Neutrophil (primary cell): Measurements from ENCODE around the gene ITGAX.

Source experiments
- H3K27ac ChIP-seq: fragments of 200-600 bp; sonication (generic); 2 replicates; pipeline ENCODE4 v1.5.1; 2016; ENCODE audit warnings: mild to moderate bottlenecking, moderate library complexity
- H3K27me3 ChIP-seq: fragments of 200-600 bp; sonication (generic); 2 replicates; pipeline ENCODE4 v1.6.0; 2016; ENCODE audit warnings: mild to moderate bottlenecking
- H3K36me3 ChIP-seq: fragments of 200-600 bp; sonication (generic); 2 replicates; pipeline ENCODE4 v1.5.1; 2017
- H3K4me1 ChIP-seq, 2 experiments: fragments of 200-600 bp in 1 of 2; sonication (generic) in 1 of 2; 1 replicate in 1 of 2; 2 replicates in 1 of 2; pipeline versions ENCODE4 v1.5.1 to v1.6.1; 2013 to 2016; ENCODE audit warnings: low read depth in 1 of 2, low read length in 1 of 2, mild to moderate bottlenecking in 1 of 2, moderate library complexity in 1 of 2; ENCODE audit not compliant: control insufficient read depth in 1 of 2, insufficient read depth in 1 of 2
- H3K4me3 ChIP-seq, 2 experiments: fragments of 200-600 bp in 1 of 2; sonication (generic) in 1 of 2; 1 replicate in 1 of 2; 2 replicates in 1 of 2; pipeline ENCODE4 v1.5.1; 2013 to 2016; ENCODE audit warnings: low read depth in 1 of 2, low read length in 1 of 2, mild to moderate bottlenecking in 1 of 2, moderate library complexity in 1 of 2
- H3K9me3 ChIP-seq: fragments of 200-600 bp; sonication (generic); 2 replicates; pipeline ENCODE4 v1.5.1; 2016
- CTCF ChIP-seq: fragments of 200-600 bp; sonication (generic); IDR thresholded peaks from 2 replicates; pipeline ENCODE4 v1.5.1; 2016; ENCODE audit warnings: antibody characterized with exemption

The ITGAX gene

GRCh38 chr16:31375231-31375630 is 20.3 kb downstream of the ITGAX start:
- H3K4me3 ChIP-seq = no peak overlapping the region
- H3K36me3 ChIP-seq = peaks cover 100% of the 10 kb centered on the region
- TF ChIP-seq CTCF = no peak
- peaks cover 4% of the 10 kb centered on the region for H3K9me3 ChIP-seq
- no peak overlapping the region for H3K27ac ChIP-seq
- no peaks in the 10 kb centered on the region for H3K27me3 ChIP-seq
- peaks cover 8 to 18% of the 10 kb centered on the region in 2 experiments for H3K4me1 ChIP-seq

GRCh38 chr16:31376705-31377104 is 21.7 kb downstream of the ITGAX start:
- H3K4me1 ChIP-seq = peaks cover 0 to 4% of the 10 kb centered on the region in 2 experiments
- H3K36me3 ChIP-seq = peaks cover 100% of the 10 kb centered on the region
- no peak overlapping the region for H3K4me3 ChIP-seq
- H3K9me3 ChIP-seq = peaks cover 4% of the 10 kb centered on the region
- no peaks in the 10 kb centered on the region for H3K27me3 ChIP-seq
- H3K27ac ChIP-seq = no peak overlapping the region
- no peak for TF ChIP-seq CTCF

- Histone ChIP-seq H3K4me3 (no peak overlapping the region), H3K27ac (no peak overlapping the region), H3K9me3 (peaks cover 4% of the 10 kb centered on the region), H3K27me3 (no peaks in the 10 kb centered on the region), H3K4me1 (peaks cover 1 to 2% of the 10 kb centered on the region in 2 experiments), H3K36me3 (peaks cover 100% of the 10 kb centered on the region)
- TF ChIP-seq CTCF = no peak
Measured at GRCh38 chr16:31377210-31377903, 22.4 kb downstream of the ITGAX start.

GRCh38 chr16:31380201-31380600 is 25.2 kb downstream of the ITGAX start:
- H3K9me3 ChIP-seq = peaks cover 4% of the 10 kb centered on the region

GRCh38 chr16:31382485-31383161 is 27.6 kb downstream of the ITGAX start:
- Histone ChIP-seq H3K27ac (no peak overlapping the region), H3K4me3 (no peak overlapping the region), H3K4me1 (peaks cover 4 to 7% of the 10 kb centered on the region in 2 experiments), H3K9me3 (no peaks in the 10 kb centered on the region), H3K27me3 (peaks cover 5% of the 10 kb centered on the region), H3K36me3 (peaks cover 66% of the 10 kb centered on the region)
- peak; percentile 71 for TF ChIP-seq CTCF

More at GRCh38 chr16:31380201-31380600, 25.2 kb downstream of the ITGAX start:
- no peak overlapping the region for H3K27ac ChIP-seq
- peaks cover 4% of the 10 kb centered on the region for H3K27me3 ChIP-seq
- H3K4me3 ChIP-seq = no peak overlapping the region
- H3K4me1 ChIP-seq = peaks cover 3 to 4% of the 10 kb centered on the region in 2 experiments
- peaks cover 90% of the 10 kb centered on the region for H3K36me3 ChIP-seq
- TF ChIP-seq CTCF = no peak
